K562 (cell line): Measurements from ENCODE around the gene POMT2.

Experiments used
- EZH2 ChIP-seq: IDR thresholded peaks from 2 replicates; pipeline ENCODE4 v1.6.1; 2012; ENCODE audit warnings: low read depth, mild to moderate bottlenecking, inconsistent platforms, low read length, borderline replicate concordance
- KAT2B ChIP-seq: IDR thresholded peaks from one replicate; pipeline ENCODE4 v1.6.1; 2012; ENCODE audit warnings: low read depth, mild to moderate bottlenecking, control low read depth, inconsistent platforms, low read length, moderate library complexity
- MAFK ChIP-seq: IDR thresholded peaks from 2 replicates; pipeline ENCODE4 v1.6.1; 2011; ENCODE audit warnings: low read length, improper control_type of control experiment
- NR3C1 ChIP-seq: sonication (generic); formaldehyde crosslinking; IDR thresholded peaks from 2 replicates; pipeline ENCODE4 v1.8.1; 2022; ENCODE audit warnings: missing genetic modification reagents
- POLR2AphosphoS5 ChIP-seq: IDR thresholded peaks from 2 replicates; pipeline ENCODE4 v1.6.1; 2011; ENCODE audit warnings: mild to moderate bottlenecking, low read depth, low read length, moderate library complexity; ENCODE audit not compliant: control insufficient read depth, insufficient read depth
- SPI1 ChIP-seq: IDR thresholded peaks from 2 replicates; pipeline ENCODE4 v1.6.1; 2011; ENCODE audit warnings: low read depth, low read length, control low read depth, borderline replicate concordance
- ZNF589 ChIP-seq: fragments of 200-800 bp; sonication (Bioruptor generic); IDR thresholded peaks from 2 replicates; pipeline ENCODE4 v1.6.1; 2016; ENCODE audit warnings: low read depth, missing genetic modification characterization, missing compliant biosample characterization
- TF ChIP-seq, protein P1 (sequence below), 2 experiments: fragments of 450-650 bp; formaldehyde crosslinking in 1 of 2; IDR thresholded peaks; 2 replicates each; pipeline versions ENCODE4 v1.4.0 to v1.6.1; 2014 to 2020; ENCODE audit warnings: mild to moderate bottlenecking in 2 of 2, borderline replicate concordance in 1 of 2, low read depth in 1 of 2
- TF ChIP-seq, protein P2 (sequence below), 3 experiments: fragments of 200-800 bp in 1 of 3; sonication (Bioruptor generic) in 1 of 3; sonication (generic) in 1 of 3; formaldehyde crosslinking in 1 of 3; IDR thresholded peaks; 2 replicates each; pipeline versions ENCODE4 v1.6.1 to v1.8.0; 2016 to 2022; ENCODE audit warnings: mild to moderate bottlenecking in 2 of 3, missing compliant biosample characterization in 2 of 3, missing genetic modification characterization in 2 of 3, missing genetic modification reagents in 1 of 3
- TF ChIP-seq, protein P3 (sequence below), 3 experiments: IDR thresholded peaks in 2 of 3; conservative IDR thresholded peaks in 1 of 3; 2 replicates each; pipeline ENCODE4 v1.5.1; 2011 to 2012; ENCODE audit warnings: low read length in 3 of 3, mild to moderate bottlenecking in 3 of 3, control low read depth in 2 of 3, improper control_type of control experiment in 1 of 3, inconsistent platforms in 1 of 3, low read depth in 1 of 3, mixed read lengths in 1 of 3, moderate library complexity in 1 of 3; ENCODE audit not compliant: insufficient read depth in 2 of 3

DNA sequence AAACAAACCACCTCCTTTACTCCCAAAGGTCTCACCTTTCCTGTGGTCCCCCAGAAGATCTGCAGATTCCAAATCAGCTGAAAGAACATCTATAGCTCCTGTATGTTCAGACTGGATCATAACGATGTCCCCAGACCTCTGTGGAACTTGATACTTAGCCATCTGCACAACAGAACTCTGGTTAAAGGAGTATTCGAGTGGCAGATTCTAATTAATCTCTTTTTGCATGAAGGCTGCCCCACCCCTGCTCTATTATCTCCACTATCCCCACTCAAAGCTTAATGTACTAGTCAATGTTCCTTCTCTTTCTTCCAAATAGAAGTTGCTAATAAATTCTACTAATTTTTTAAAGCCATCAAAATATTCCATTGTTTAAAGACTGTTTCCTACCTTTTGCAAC lies 23.0 kb upstream of the POMT2 start:
- TF ChIP-seq SPI1 (no peak), NR3C1 (CRISPR knock-in tag) (no peak), ZNF589 (CRISPR knock-in tag) (no peak), POLR2AphosphoS5 (no peak), EZH2 (no peak), MAFK (no peak), KAT2B (no peak)
- TF ChIP-seq, protein P1, sequence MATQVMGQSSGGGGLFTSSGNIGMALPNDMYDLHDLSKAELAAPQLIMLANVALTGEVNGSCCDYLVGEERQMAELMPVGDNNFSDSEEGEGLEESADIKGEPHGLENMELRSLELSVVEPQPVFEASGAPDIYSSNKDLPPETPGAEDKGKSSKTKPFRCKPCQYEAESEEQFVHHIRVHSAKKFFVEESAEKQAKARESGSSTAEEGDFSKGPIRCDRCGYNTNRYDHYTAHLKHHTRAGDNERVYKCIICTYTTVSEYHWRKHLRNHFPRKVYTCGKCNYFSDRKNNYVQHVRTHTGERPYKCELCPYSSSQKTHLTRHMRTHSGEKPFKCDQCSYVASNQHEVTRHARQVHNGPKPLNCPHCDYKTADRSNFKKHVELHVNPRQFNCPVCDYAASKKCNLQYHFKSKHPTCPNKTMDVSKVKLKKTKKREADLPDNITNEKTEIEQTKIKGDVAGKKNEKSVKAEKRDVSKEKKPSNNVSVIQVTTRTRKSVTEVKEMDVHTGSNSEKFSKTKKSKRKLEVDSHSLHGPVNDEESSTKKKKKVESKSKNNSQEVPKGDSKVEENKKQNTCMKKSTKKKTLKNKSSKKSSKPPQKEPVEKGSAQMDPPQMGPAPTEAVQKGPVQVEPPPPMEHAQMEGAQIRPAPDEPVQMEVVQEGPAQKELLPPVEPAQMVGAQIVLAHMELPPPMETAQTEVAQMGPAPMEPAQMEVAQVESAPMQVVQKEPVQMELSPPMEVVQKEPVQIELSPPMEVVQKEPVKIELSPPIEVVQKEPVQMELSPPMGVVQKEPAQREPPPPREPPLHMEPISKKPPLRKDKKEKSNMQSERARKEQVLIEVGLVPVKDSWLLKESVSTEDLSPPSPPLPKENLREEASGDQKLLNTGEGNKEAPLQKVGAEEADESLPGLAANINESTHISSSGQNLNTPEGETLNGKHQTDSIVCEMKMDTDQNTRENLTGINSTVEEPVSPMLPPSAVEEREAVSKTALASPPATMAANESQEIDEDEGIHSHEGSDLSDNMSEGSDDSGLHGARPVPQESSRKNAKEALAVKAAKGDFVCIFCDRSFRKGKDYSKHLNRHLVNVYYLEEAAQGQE (IDR thresholded peaks at IDR 0.05; ENCODE audit: borderline replicate concordance), result no peak
- TF ChIP-seq, protein P1 (CRISPR knock-in tag; IDR thresholded peaks at IDR 0.05; ENCODE audit: low read depth), result no peak
- TF ChIP-seq, protein P2, sequence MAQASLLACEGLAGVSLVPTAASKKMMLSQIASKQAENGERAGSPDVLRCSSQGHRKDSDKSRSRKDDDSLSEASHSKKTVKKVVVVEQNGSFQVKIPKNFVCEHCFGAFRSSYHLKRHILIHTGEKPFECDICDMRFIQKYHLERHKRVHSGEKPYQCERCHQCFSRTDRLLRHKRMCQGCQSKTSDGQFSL (CRISPR knock-in tag; IDR thresholded peaks at IDR 0.05), result no peak
- TF ChIP-seq, protein P2 (tag; IDR thresholded peaks at IDR 0.05), result no peak
- TF ChIP-seq, protein P3, sequence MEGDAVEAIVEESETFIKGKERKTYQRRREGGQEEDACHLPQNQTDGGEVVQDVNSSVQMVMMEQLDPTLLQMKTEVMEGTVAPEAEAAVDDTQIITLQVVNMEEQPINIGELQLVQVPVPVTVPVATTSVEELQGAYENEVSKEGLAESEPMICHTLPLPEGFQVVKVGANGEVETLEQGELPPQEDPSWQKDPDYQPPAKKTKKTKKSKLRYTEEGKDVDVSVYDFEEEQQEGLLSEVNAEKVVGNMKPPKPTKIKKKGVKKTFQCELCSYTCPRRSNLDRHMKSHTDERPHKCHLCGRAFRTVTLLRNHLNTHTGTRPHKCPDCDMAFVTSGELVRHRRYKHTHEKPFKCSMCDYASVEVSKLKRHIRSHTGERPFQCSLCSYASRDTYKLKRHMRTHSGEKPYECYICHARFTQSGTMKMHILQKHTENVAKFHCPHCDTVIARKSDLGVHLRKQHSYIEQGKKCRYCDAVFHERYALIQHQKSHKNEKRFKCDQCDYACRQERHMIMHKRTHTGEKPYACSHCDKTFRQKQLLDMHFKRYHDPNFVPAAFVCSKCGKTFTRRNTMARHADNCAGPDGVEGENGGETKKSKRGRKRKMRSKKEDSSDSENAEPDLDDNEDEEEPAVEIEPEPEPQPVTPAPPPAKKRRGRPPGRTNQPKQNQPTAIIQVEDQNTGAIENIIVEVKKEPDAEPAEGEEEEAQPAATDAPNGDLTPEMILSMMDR (IDR thresholded peaks at IDR 0.05 in 2 of 3, conservative IDR thresholded peaks at IDR 0.05 in 1 of 3; ENCODE audit: insufficient read depth in 2 of 3, low read depth in 1 of 3, low read length in 3 of 3), result no peak
